Nephron (organoid): ENCODE data around the gene MGAT4D.
"Not testable (repeated sequence)": the region's sequence is repeated elsewhere in the genome, so short reads cannot be mapped to it uniquely, and the experiment has no call there.

Source experiments
- H3K27ac Mint-ChIP-seq, 3 experiments: 2 replicates each; pipeline ENCODE4 v1.8.0; 2020; ENCODE audit warnings: mixed read lengths in 3 of 3, mild to moderate bottlenecking in 2 of 3, moderate library complexity in 1 of 3
- H3K27me3 Mint-ChIP-seq: 2 replicates; pipeline ENCODE4 v1.8.0; 2021; ENCODE audit warnings: low read depth, mild to moderate bottlenecking, moderate library complexity, mixed read lengths
- H3K36me3 Mint-ChIP-seq: 2 replicates; pipeline ENCODE4 v1.8.0; 2020; ENCODE audit warnings: low read depth, mixed read lengths
- H3K4me1 Mint-ChIP-seq: 2 replicates; pipeline ENCODE4 v1.8.0; 2020; ENCODE audit warnings: mixed read lengths
- H3K4me3 Mint-ChIP-seq, 3 experiments: 2 replicates each; pipeline ENCODE4 v1.8.0; 2020; ENCODE audit warnings: mild to moderate bottlenecking in 3 of 3, mixed read lengths in 3 of 3, moderate library complexity in 2 of 3
- H3K9me3 Mint-ChIP-seq: 2 replicates; pipeline ENCODE4 v1.8.0; 2020; ENCODE audit warnings: mixed read lengths
- CTCF ChIP-seq, 3 experiments: fragments of 200-600 bp; sonication (generic); IDR thresholded peaks; one replicate each; pipeline ENCODE4 v1.5.0; 2021; ENCODE audit warnings: antibody characterized with exemption in 3 of 3; ENCODE audit not compliant: unreplicated experiment in 3 of 3

The MGAT4D gene

GRCh38 chr4:140448830-140449229 is 49.3 kb downstream of the MGAT4D start:
- Mint-ChIP-seq H3K36me3 (no peaks in the 10 kb centered on the region), H3K27ac (no peak overlapping the region), H3K4me3 (no peak overlapping the region), H3K9me3 (peaks cover 4% of the 10 kb centered on the region), H3K27me3 (peaks cover 4% of the 10 kb centered on the region), H3K4me1 (no peaks in the 10 kb centered on the region)
- TF ChIP-seq CTCF (IDR thresholded peaks at IDR 0.05; ENCODE audit: unreplicated experiment in 3 of 3), result no peak

DNA sequence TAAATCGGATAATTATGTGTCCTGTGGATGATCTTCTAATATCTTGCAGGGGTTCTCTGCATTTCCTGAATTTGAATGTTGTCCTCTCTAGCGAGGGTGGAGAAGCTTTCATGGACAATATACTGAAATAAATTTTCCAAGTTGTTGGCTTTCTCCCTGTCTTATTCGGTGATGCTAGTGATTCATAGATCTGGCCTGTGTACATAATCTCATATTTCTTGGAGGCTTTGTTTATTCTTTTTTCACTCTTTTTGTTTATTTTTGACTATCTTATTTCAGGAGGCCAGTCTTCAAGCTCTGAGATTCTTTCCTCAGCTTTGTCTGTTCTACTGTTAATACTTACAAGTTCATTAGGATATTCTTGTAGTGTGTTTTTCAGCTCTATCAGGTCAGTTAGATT is 49.9 kb downstream of the MGAT4D start:
- Mint-ChIP-seq H3K36me3 (no peaks in the 10 kb centered on the region), H3K27me3 (peaks cover 4% of the 10 kb centered on the region), H3K4me3 (no peak overlapping the region), H3K9me3 (peaks cover 4% of the 10 kb centered on the region), H3K4me1 (no peaks in the 10 kb centered on the region), H3K27ac (no peak overlapping the region)
- no peak for TF ChIP-seq CTCF (IDR thresholded peaks at IDR 0.05; ENCODE audit: unreplicated experiment in 3 of 3)

DNA sequence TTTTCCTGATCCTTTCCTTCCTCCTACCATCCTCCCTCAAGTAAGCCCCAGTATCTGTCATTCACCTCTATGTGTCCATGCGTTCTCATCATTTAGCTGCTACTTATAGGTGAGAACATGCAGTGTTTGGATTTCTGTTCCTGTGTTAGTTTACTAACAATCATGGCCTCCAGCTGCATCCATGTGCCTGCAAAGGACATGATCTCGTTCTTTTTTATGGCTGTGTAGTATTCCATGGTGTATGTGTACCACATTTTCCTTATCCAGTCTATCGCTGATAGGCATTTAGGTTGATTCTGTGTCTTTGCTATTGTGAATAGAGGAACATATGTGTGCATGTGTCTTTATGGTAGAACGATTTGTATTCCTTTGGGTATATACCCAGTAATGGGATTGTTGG is 53.7 kb downstream of the MGAT4D start:
- not testable (repeated sequence) for H3K4me3 Mint-ChIP-seq, H3K36me3 Mint-ChIP-seq, H3K27me3 Mint-ChIP-seq, H3K9me3 Mint-ChIP-seq, H3K4me1 Mint-ChIP-seq, H3K27ac Mint-ChIP-seq

DNA sequence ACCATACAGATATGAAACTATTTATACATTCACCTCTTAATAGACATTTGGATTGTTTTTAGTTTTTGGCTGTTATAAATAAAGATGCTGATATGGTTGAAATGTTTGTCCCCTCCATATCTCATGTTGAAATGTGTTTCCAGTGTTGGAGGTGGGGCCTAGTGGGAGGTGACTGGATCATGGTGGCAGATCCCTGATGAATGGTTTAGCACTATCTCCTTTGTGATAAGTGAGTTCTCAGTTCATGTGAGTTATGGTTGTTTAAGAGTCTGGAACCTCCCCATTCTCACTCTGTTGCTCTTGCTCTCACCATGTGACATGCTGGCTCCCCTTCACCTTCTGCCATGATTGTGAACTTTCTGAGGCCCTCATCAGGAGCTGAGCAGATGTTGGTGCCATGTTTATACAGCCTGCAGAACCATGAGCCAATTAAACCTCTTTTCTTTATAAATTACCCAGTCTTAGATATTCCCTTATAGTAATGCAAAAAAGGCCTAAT is 58.4 kb downstream of the MGAT4D start:
- Mint-ChIP-seq H3K27ac (no peak overlapping the region), H3K36me3 (no peaks in the 10 kb centered on the region), H3K4me1 (no peaks in the 10 kb centered on the region), H3K9me3 (no peaks in the 10 kb centered on the region), H3K27me3 (no peaks in the 10 kb centered on the region), H3K4me3 (no peak overlapping the region)
- no peak for TF ChIP-seq CTCF (IDR thresholded peaks at IDR 0.05; ENCODE audit: unreplicated experiment in 3 of 3)

GRCh38 chr4:140427919-140428471 is 70.1 kb downstream of the MGAT4D start:
- Mint-ChIP-seq H3K27me3 (peaks cover 5% of the 10 kb centered on the region), H3K4me3 (peak overlapping the region; percentile 89 to 94 (median 91))
- no peak for TF ChIP-seq CTCF (IDR thresholded peaks at IDR 0.05; ENCODE audit: unreplicated experiment in 3 of 3)

DNA sequence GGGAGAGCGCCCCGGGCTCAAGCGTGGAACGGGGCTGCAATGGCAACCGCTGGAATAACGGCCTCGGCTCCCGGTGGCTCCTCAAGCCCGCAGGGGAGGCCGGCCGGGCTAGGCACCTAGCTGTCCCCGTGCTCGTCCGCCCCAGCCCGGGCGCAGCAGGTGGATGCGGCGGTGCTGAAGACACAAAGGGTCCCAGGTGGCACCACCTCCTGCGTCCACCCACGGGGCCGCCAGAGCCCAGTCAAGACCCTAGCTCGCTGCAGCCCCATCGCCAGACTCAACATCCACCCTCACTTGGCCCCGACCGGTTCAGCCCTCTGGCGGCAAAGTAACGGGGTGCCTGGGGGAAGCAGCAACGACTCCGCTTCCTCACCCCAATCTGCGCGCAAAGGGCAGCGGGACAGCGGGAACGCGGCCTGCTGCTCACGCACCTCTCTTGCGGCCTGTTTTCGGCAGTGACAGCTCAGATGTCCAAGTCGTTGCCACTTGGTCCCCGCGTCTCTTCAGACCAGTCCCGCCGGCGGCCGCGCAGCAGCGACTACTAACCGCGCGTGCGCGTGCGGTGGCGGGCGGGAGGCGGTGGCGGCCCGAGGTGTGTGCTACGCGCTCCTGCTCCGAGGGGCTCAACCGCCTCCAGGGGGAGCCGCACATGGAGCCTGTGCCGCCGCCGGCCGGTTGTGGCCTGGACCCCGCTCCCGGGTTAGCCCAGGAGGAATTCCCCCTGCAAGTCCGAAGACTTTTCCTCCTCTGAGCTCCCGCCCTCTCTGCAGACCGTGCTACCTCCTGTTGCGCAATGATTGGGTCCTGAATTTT is 70.8 kb downstream of the MGAT4D start, which contains the start of gene CLGN:
Gene CLGN (minus strand): TSS at position 543 of the 813 bp plus-strand sequence. CDS start 14,570 bp downstream, outside the sequence.
- Mint-ChIP-seq H3K4me1 (peaks cover 6% of the 10 kb centered on the region), H3K4me3 (peak within 1 kb of the TSS; percentile 89 to 94 (median 91)), H3K9me3 (no peaks in the 10 kb centered on the region), H3K27me3 (peaks cover 5% of the 10 kb centered on the region), H3K27ac (peak within 1 kb of the TSS in 1 of 3 experiments; percentile 65), H3K36me3 (no peaks in the 10 kb centered on the region)
- peak; percentile 58 to 64 (median 62) for TF ChIP-seq CTCF (IDR thresholded peaks at IDR 0.05; ENCODE audit: unreplicated experiment in 3 of 3)

More at GRCh38 chr4:140427919-140428471, 70.1 kb downstream of the MGAT4D start:
- no peaks in the 10 kb centered on the region for H3K9me3 Mint-ChIP-seq
- H3K4me1 Mint-ChIP-seq, result peaks cover 6% of the 10 kb centered on the region
- no peak overlapping the region for H3K27ac Mint-ChIP-seq
- H3K36me3 Mint-ChIP-seq, result no peaks in the 10 kb centered on the region
